GM21360 (cell line): Measurements from ENCODE around the gene HTR3B.
"Not testable (repeated sequence)": the region's sequence is repeated elsewhere in the genome, so short reads cannot be mapped to it uniquely, and the experiment has no call there.

ENCODE experiments used
- ATAC-seq: cut with Tn5 transposase; IDR thresholded peaks from one replicate; pipeline ENCODE4 v1.9.1; 2021; ENCODE audit warnings: mild to moderate bottlenecking, moderate library complexity; ENCODE audit not compliant: unreplicated experiment

Gene HTR3B

GRCh38 chr11:113884361-113884836 is 20.2 kb upstream of the HTR3B start:
- ATAC-seq = no peak

GRCh38 chr11:113885897-113886296 is 18.7 kb upstream of the HTR3B start:
- ATAC-seq = no peak

- ATAC-seq = no peak
These were observed 15.7 kb upstream of the HTR3B start for GRCh38 chr11:113888848-113889247.

GRCh38 chr11:113894421-113894996 is 10.1 kb upstream of the HTR3B start:
- ATAC-seq = no peak

- ATAC-seq = no peak
These were observed 9.0 kb upstream of the HTR3B start for GRCh38 chr11:113895367-113896155.

GRCh38 chr11:113896156-113896879 is 8.3 kb upstream of the HTR3B start:
- ATAC-seq = no peak

GRCh38 chr11:113901141-113901540 is 3.5 kb upstream of the HTR3B start:
- ATAC-seq = no peak

GRCh38 chr11:113906038-113906437 is 1.4 kb downstream of the HTR3B start:
- no peak for ATAC-seq

- no peak for ATAC-seq
These were observed 1.9 kb downstream of the HTR3B start for GRCh38 chr11:113906516-113906915.

- ATAC-seq = no peak
These were observed 2.6 kb downstream of the HTR3B start for GRCh38 chr11:113907152-113907551.

GRCh38 chr11:113907681-113908080 is 3.1 kb downstream of the HTR3B start:
- ATAC-seq = no peak

- ATAC-seq = no peak
These were observed 3.5 kb downstream of the HTR3B start for GRCh38 chr11:113908098-113908497.

- ATAC-seq = not testable (repeated sequence)
These were observed 6.9 kb downstream of the HTR3B start for GRCh38 chr11:113911491-113911890.

GRCh38 chr11:113923572-113923971 is 19.0 kb downstream of the HTR3B start:
- ATAC-seq = no peak

- no peak for ATAC-seq
These were observed 21.9 kb downstream of the HTR3B start for GRCh38 chr11:113926273-113927197.

- no peak for ATAC-seq
These were observed 23.7 kb downstream of the HTR3B start for GRCh38 chr11:113928311-113928710.

- ATAC-seq = no peak
These were observed 28.2 kb downstream of the HTR3B start for GRCh38 chr11:113932788-113933187.

- ATAC-seq = not testable (repeated sequence)
These were observed 29.6 kb downstream of the HTR3B start for GRCh38 chr11:113934193-113934592.

- no peak for ATAC-seq
These were observed 30.2 kb downstream of the HTR3B start for GRCh38 chr11:113934761-113935160.

- ATAC-seq = no peak
These were observed 31.3 kb downstream of the HTR3B start for GRCh38 chr11:113935858-113936257.

GRCh38 chr11:113937918-113938317 is 33.3 kb downstream of the HTR3B start:
- ATAC-seq = no peak
